ENCODE data around the gene QKI. TPM values are rescaled to one million over a fixed set of nuclear protein-coding genes. Genes with fewer than 3 reads are reported as not detected.

The QKI gene
- total RNA-seq, 1 donor from 2014 or later: 290 TPM

DNA sequence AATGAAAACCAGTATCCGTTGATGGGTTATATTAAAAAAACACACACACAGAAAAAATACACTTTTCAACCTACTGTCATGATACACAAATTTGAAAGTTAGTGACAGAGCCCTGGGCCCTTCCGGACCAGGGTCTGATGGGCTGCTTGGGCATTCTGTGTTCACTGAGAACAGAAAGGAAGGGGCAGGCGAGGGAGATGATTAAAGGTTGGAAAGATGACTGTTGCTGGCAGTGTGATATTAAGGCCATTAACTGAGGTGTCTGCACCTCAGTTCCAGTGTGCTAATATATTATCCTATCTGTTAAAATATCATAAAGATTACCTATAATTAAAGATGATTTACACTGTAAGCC, 18.7 kb upstream of the QKI start:
- TF ChIP-seq, protein P1, sequence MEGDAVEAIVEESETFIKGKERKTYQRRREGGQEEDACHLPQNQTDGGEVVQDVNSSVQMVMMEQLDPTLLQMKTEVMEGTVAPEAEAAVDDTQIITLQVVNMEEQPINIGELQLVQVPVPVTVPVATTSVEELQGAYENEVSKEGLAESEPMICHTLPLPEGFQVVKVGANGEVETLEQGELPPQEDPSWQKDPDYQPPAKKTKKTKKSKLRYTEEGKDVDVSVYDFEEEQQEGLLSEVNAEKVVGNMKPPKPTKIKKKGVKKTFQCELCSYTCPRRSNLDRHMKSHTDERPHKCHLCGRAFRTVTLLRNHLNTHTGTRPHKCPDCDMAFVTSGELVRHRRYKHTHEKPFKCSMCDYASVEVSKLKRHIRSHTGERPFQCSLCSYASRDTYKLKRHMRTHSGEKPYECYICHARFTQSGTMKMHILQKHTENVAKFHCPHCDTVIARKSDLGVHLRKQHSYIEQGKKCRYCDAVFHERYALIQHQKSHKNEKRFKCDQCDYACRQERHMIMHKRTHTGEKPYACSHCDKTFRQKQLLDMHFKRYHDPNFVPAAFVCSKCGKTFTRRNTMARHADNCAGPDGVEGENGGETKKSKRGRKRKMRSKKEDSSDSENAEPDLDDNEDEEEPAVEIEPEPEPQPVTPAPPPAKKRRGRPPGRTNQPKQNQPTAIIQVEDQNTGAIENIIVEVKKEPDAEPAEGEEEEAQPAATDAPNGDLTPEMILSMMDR (IDR thresholded peaks at IDR 0.05): no peak
- no peaks in the 10 kb centered on the region for H3K27me3 Mint-ChIP-seq (ENCODE audit: unreplicated experiment)
- no peak overlapping the region for H3K27ac Mint-ChIP-seq (ENCODE audit: unreplicated experiment)
- no peaks in the 10 kb centered on the region for H3K9me3 Mint-ChIP-seq (ENCODE audit: unreplicated experiment)
- no peak for DNase-seq (ENCODE audit: extremely low spot score, unreplicated experiment)
- no peaks in the 10 kb centered on the region for H3K36me3 Mint-ChIP-seq (ENCODE audit: unreplicated experiment)
- H3K4me1 Mint-ChIP-seq (ENCODE audit: unreplicated experiment): peaks cover 21% of the 10 kb centered on the region
- no peak overlapping the region for H3K4me3 Mint-ChIP-seq (ENCODE audit: unreplicated experiment)

DNA sequence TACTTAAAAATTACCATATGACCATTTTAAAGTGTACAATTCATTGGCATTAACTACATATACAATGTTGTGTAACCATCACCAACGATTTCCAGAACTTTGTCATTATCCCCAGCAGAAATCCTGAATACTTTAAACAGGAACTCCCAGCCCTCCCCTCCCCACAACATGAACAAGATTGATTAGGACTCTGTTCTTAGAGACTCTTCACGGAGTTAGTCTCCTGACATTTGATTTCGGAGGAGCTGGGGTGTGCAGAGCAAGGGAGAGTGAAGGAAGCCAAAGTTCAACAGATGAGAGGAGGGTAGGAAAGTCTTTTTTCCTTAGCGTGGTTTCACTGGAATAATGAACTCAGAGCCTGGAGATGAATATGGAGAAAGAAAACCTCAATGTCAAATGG, 17.2 kb upstream of the QKI start:
- no peaks in the 10 kb centered on the region for H3K27me3 Mint-ChIP-seq (ENCODE audit: unreplicated experiment)
- TF ChIP-seq, protein P1 (IDR thresholded peaks at IDR 0.05): no peak
- H3K9me3 Mint-ChIP-seq (ENCODE audit: unreplicated experiment): no peaks in the 10 kb centered on the region
- no peak overlapping the region for H3K27ac Mint-ChIP-seq (ENCODE audit: unreplicated experiment)
- H3K4me3 Mint-ChIP-seq (ENCODE audit: unreplicated experiment): no peak overlapping the region
- no peaks in the 10 kb centered on the region for H3K36me3 Mint-ChIP-seq (ENCODE audit: unreplicated experiment)
- H3K4me1 Mint-ChIP-seq (ENCODE audit: unreplicated experiment): peaks cover 19% of the 10 kb centered on the region
- DNase-seq (ENCODE audit: extremely low spot score, unreplicated experiment): no peak

DNA sequence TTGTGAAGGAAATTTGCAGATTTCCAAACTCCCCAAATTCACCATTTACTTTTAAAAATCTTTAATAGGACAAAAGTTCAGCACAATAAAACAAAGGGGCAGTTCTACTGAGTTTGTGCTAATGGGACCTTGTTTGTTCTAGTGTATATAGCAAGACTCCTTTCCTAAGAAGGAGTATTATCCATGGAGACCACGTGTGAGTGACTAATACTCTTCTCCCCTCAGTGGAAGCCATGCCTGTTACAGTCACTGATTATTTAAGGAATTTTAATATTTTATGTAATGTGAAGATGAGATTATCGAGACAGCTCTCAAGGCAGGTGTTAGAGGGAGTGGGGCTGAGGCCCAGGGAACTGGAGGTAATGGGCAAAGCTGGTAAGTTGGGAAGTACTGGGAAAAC, 16.4 kb upstream of the QKI start:
- Mint-ChIP-seq H3K4me1 (ENCODE audit: unreplicated experiment) (peaks cover 13% of the 10 kb centered on the region), H3K27me3 (ENCODE audit: unreplicated experiment) (no peaks in the 10 kb centered on the region), H3K36me3 (ENCODE audit: unreplicated experiment) (no peaks in the 10 kb centered on the region), H3K27ac (ENCODE audit: unreplicated experiment) (no peak overlapping the region), H3K4me3 (ENCODE audit: unreplicated experiment) (no peak overlapping the region), H3K9me3 (ENCODE audit: unreplicated experiment) (no peaks in the 10 kb centered on the region)
- DNase-seq (ENCODE audit: extremely low spot score, unreplicated experiment): no peak
- TF ChIP-seq, protein P1 (IDR thresholded peaks at IDR 0.05): no peak

DNA sequence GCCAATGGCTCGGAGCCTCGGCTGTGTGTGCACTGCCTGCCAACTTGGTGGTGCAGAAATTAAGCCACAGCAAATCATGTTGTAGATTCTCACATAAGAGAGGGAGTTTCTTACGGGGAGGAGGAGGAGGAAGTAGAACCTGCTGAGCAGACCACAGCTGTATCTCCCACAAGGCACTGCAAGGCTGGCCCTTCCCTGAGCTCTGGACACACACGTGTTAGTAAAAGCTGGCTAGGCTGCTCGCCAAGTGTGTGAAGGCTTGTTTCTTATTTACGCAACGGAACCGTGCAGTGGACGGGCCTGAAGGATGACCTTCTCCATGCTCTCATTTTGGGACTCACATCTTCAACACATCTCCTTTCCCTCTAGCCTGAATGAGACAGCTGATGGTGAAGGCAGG, 15.7 kb upstream of the QKI start:
- Mint-ChIP-seq H3K9me3 (ENCODE audit: unreplicated experiment) (no peaks in the 10 kb centered on the region), H3K27me3 (ENCODE audit: unreplicated experiment) (no peaks in the 10 kb centered on the region), H3K27ac (ENCODE audit: unreplicated experiment) (no peak overlapping the region), H3K4me1 (ENCODE audit: unreplicated experiment) (peaks cover 12% of the 10 kb centered on the region), H3K4me3 (ENCODE audit: unreplicated experiment) (no peak overlapping the region), H3K36me3 (ENCODE audit: unreplicated experiment) (no peaks in the 10 kb centered on the region)
- TF ChIP-seq, protein P1 (IDR thresholded peaks at IDR 0.05): no peak
- DNase-seq (ENCODE audit: extremely low spot score, unreplicated experiment): no peak

DNA sequence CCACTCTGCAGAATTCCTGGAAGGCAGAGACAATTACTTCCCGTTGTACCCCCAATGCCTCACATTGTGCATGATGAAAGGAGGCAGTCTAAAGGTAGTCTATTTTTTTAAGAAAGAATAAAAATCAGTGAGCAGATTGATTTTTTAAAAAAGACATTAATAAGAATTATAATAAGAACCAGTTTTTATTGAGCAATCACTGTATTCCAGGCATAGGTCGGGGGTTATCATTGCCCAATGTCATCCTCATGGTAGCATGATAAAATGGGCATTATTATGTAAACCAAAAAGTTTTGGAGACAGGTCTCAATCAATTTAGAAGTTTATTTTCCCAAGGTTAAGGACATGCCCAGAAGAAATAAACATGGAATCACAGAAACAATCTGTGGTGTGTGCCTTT, 14.0 kb upstream of the QKI start:
- TF ChIP-seq, protein P1 (IDR thresholded peaks at IDR 0.05): no peak
- DNase-seq (ENCODE audit: extremely low spot score, unreplicated experiment): no peak
- H3K9me3 Mint-ChIP-seq (ENCODE audit: unreplicated experiment): no peaks in the 10 kb centered on the region
- no peak overlapping the region for H3K4me3 Mint-ChIP-seq (ENCODE audit: unreplicated experiment)
- no peaks in the 10 kb centered on the region for H3K27me3 Mint-ChIP-seq (ENCODE audit: unreplicated experiment)
- no peaks in the 10 kb centered on the region for H3K36me3 Mint-ChIP-seq (ENCODE audit: unreplicated experiment)
- peaks cover 15% of the 10 kb centered on the region for H3K4me1 Mint-ChIP-seq (ENCODE audit: unreplicated experiment)
- H3K27ac Mint-ChIP-seq (ENCODE audit: unreplicated experiment): no peak overlapping the region

Measured in osteocyte (in vitro differentiated cells).